GM21447 (cell line): ENCODE data around the gene COX19.
"Not testable (repeated sequence)": the region's sequence is repeated elsewhere in the genome, so short reads cannot be mapped to it uniquely, and the experiment has no call there.

Experiments used
- ATAC-seq: cut with Tn5 transposase; IDR thresholded peaks from one replicate; pipeline ENCODE4 v1.9.1; 2021; ENCODE audit not compliant: unreplicated experiment

The COX19 gene

DNA sequence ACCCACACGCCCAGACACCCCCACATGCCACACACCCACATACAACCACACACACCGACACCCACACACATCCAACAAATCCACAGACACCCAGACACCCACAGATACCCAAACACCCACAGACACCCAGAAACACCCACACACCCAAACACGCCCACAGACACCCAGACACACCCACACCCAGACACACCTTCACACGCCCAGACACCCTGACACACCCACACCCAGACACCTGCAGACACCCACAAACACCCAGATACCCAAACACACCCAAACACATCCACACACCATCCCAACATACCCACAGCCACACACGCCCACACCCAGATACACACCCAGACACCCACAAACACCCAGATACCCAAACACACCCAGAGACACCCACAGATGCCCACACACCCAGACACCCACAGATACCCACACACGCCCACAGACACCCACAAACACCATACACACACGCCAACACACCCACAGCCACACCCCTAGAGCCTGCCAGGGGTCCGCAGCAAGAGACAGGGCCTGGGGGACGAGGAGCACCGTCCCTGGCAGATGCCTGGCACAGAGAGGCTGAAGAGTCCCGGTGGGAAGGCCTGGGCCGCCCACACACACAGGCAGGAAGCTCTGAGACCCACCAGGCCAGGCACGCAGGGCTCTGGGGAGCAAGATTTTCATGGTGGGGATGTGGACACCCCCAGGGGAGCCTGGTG lies 36.1 kb upstream of the COX19 start:
- ATAC-seq: no peak

- no peak for ATAC-seq
Measured at GRCh38 chr7:1010226-1010625, 34.9 kb upstream of the COX19 start.

DNA sequence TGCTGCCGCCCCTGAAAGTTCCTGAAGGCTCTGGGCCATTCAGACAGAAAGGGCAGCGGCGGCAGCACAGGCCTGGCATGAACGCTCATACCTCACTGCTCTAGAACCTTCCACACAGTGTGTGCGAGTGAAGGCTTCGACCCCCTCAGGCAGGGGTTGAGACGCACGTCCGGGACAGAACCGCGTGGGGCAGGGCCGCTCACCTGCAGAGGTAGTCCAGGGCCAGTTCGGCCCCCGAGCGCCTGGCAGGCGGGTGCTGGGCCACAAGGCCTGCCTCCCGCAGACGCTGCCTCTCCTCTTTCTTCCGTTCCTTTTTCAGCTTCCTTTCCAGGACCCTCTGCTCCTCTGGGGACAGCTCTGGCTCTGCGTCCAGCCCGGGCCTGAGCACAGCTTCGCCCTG lies 34.4 kb upstream of the COX19 start:
- no peak for ATAC-seq

GRCh38 chr7:1008733-1009363 lies 33.5 kb upstream of the COX19 start:
- no peak for ATAC-seq

- no peak for ATAC-seq
Measured at GRCh38 chr7:1007901-1008300, 32.6 kb upstream of the COX19 start.

DNA sequence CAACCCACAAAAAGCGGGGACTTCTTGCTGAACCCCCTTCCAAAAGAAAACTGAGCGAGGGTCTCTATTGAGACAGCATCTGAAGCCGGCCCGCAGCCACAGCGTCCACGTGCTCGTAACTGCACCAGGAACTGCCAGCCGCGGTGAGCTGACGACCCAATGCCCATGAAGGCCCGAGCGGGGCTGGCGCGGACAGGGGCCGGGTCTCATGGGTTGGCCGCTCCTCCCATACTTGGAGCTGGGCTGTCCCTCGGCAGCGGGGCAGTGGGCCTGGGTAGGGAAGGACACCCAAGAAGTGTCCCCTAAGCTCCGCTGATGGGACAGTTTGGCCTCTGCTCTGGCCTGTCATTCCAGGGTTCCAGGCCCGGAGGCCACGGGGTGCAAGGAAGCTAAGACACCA lies 30.0 kb upstream of the COX19 start:
- ATAC-seq: no peak

GRCh38 chr7:1004018-1004852 lies 28.9 kb upstream of the COX19 start:
- ATAC-seq: no peak

- ATAC-seq: not testable (repeated sequence)
Measured at GRCh38 chr7:1002445-1002844, 27.1 kb upstream of the COX19 start.

GRCh38 chr7:1002026-1002425 lies 26.7 kb upstream of the COX19 start:
- not testable (repeated sequence) for ATAC-seq

GRCh38 chr7:1001069-1001770 lies 25.9 kb upstream of the COX19 start:
- ATAC-seq: not testable (repeated sequence)

GRCh38 chr7:999941-1000935 lies 24.9 kb upstream of the COX19 start:
- no peak for ATAC-seq

- no peak for ATAC-seq
Measured at GRCh38 chr7:999149-999879, 24.0 kb upstream of the COX19 start.

GRCh38 chr7:997404-998395 lies 22.4 kb upstream of the COX19 start:
- ATAC-seq: no peak

- ATAC-seq: no peak
Measured at GRCh38 chr7:996079-996872, 20.9 kb upstream of the COX19 start.

DNA sequence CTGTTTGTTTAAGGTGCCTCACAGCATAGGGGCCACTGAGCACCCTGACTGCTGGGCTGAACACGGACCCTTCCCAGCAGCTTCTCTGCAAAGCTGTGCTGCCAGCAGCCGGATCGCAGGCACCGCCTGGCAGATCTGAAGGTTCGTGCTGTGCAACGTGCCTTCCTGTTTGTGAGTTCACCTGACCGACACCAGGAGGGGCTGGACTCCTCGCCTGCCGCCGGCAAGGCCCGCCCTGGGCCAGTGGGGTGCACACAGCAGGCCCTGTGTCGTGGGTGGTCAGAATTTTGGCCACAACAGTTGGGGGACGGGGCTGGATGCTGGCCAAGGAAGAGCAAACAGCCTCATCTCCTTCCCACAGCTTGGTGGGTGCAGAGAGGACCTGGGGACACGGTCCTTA lies 20.2 kb upstream of the COX19 start:
- no peak for ATAC-seq

DNA sequence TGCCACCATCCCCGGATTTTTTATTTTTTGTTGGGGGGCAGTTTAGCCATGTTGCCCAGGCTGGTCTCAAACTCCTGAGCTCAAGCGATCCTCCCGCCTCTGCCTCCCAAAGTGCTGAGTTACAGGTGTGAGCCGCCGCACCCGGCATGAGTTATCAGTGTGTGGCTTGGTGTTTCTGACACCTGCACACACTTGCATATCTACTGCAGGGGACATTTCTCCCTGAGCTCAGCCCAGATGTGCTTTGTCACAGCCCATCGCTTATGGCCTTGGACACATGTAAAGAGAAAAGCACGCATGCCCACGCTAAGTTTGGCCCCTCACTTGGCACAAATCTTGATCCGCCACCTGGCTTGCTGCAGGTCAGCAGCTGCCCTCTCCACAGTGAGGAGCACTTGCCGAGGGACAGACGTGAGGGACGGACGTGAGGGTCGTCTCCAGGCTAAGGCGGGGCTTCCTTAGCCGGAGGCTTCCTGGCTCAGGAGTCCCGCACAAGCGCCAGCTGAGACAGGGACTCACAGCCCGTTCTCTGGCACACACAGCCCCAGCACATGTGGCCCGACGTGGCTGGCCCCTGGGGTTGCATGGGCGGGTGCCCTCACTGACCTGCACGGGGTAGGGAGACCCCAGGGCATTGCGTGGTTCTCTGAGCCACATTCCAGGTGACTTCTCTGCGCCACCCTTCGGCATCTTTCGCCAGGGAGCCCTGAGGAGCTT lies 19.4 kb upstream of the COX19 start:
- no peak for ATAC-seq
